ENCODE results near the gene PLEKHG4.

PLEKHG4 gene

DNA sequence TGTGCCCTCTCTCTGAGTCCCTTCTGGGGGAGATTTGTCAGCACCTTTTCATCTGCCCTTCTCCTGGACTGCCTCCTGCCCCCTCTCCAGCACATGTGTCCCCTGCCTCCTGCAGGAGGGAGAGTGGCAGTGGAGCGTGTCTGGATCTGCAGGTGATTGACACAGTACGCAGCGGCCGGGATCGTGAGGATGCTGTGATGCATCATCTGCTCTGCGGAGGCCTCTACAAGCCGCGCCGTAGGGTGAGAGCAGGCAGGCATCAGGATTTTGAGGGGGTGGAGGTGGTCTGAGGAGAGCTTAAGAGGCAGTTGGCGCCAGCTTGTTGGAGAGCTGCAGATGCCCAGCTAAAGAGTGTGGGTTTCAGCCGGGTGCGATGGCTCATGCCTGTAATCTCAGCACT is 19.6 kb upstream of the PLEKHG4 start:
- no peak for DNase-seq (ENCODE audit: low read depth)
- TF ChIP-seq, protein P1, sequence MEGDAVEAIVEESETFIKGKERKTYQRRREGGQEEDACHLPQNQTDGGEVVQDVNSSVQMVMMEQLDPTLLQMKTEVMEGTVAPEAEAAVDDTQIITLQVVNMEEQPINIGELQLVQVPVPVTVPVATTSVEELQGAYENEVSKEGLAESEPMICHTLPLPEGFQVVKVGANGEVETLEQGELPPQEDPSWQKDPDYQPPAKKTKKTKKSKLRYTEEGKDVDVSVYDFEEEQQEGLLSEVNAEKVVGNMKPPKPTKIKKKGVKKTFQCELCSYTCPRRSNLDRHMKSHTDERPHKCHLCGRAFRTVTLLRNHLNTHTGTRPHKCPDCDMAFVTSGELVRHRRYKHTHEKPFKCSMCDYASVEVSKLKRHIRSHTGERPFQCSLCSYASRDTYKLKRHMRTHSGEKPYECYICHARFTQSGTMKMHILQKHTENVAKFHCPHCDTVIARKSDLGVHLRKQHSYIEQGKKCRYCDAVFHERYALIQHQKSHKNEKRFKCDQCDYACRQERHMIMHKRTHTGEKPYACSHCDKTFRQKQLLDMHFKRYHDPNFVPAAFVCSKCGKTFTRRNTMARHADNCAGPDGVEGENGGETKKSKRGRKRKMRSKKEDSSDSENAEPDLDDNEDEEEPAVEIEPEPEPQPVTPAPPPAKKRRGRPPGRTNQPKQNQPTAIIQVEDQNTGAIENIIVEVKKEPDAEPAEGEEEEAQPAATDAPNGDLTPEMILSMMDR (conservative IDR thresholded peaks at IDR 0.05; ENCODE audit: low read length): no peak
- H3K4me3 ChIP-seq (ENCODE audit: low read length): no peak overlapping the region

DNA sequence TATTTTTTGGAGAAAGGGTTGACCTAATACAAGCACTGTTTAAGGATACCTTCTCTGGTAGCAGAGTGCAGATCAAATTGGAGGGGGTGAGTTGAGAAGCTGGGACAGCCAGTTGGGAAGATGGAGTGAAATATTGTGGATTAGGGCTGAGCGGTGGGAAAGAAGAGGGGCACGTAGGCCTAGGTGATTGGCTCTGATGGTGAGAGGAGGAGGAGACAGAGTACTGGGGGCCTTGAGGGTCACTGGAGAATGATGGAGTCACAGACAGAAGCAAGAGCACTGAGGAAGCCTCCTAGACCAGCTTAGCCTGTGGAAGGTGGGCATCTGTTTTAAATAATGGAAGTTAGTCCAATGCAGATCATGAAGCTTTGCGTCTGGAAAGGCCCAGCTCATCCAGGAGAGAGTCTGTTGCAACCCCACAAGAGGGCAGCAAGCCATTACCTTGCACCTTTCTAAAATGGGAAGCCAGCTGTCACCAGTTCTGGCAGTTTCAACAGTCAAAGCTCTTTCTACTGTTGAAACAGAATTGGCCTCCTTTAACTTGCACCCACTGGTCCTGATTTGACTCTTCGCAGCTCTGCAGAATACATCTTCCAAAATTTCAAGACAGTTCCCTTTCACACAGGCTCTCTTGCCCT is 18.8 kb upstream of the PLEKHG4 start:
- DNase-seq (ENCODE audit: low read depth): peak; percentile 75
- TF ChIP-seq, protein P1 (conservative IDR thresholded peaks at IDR 0.05; ENCODE audit: low read length): peak; percentile 82
- no peak overlapping the region for H3K4me3 ChIP-seq (ENCODE audit: low read length)

DNA sequence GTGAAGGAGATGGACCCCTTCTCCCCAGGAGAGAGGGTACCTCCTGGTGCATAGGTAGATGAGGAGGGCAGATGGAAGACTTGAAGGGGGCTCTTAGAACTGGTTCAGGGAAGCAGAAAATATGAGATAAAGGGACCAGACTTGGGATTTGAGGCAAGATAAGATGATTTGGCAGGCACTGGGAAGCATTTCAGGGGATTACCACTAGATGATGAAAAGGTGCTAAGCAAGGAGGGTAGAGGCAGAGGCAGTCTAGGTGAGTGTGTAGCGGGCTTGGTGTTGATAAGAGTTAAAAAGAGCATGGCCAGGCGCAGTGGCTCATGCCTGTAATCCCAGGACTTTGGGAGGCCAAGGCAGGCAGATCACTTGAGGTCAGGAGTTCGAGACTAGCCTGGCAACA is 16.1 kb upstream of the PLEKHG4 start:
- no peak for DNase-seq (ENCODE audit: low read depth)
- no peak overlapping the region for H3K4me3 ChIP-seq (ENCODE audit: low read length)
- TF ChIP-seq, protein P1 (conservative IDR thresholded peaks at IDR 0.05; ENCODE audit: low read length): no peak

DNA sequence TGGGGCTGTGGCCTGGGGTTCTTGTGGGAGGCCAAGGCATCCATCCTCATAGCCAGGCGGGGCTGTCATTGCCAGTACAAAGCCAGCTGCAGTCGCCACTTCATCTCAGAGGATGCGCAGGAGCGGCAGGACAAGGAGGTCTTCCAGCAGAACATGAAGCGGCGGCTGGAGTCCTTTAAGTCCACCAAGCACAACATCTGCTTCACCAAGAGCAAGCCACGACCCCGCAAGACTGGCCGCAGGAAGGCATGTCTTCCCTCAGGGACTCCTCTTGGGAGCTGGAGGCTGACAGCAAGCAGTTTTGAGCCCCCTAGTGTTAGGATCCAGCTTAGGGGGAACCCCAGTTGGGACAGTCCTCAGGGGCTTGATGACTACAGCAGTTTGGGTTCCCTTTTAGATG is 15.1 kb upstream of the PLEKHG4 start:
- no peak for DNase-seq (ENCODE audit: low read depth)
- H3K4me3 ChIP-seq (ENCODE audit: low read length): no peak overlapping the region
- TF ChIP-seq, protein P1 (conservative IDR thresholded peaks at IDR 0.05; ENCODE audit: low read length): no peak

DNA sequence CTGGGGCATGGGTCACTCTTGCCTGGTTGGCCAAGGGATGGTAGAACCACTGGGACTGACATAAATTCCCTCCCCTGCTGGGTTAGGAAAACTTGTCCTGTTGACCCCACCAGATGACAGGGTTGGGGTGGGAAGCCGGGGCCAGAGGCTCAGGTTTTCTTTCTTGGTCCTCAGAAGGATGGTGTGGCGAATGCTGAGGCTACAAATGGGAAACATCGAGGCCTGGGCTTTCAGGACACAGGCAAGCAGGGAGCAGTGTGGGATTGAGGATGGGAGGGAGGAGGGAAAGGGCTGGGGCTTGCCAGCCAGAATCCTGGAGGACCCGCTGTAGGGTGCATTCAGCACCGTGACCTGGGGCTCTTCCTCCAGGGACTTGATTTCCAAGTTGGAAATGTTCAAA is 14.5 kb upstream of the PLEKHG4 start:
- TF ChIP-seq, protein P1 (conservative IDR thresholded peaks at IDR 0.05; ENCODE audit: low read length): no peak
- H3K4me3 ChIP-seq (ENCODE audit: low read length): no peak overlapping the region

DNA sequence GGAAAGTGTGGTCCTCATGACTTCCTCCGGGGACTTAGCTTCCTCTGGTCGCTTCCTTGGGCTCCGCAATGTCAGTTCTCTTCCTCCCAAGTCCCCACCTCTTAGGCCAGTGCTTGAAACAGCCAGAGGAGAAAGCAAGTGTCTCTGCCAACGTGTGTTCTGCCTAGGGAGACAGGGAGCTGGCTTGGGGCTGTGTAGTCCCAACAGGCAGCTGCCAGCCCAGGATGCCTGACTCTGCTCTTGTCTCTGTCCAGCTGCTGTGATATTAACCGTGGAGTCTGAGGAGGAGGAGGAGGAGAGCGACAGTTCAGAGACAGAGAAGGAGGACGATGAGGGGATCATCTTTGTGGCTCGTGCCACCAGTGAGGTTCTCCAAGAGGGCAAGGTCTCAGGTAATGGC is 13.5 kb upstream of the PLEKHG4 start:
- no peak for DNase-seq (ENCODE audit: low read depth)
- no peak overlapping the region for H3K4me3 ChIP-seq (ENCODE audit: low read length)
- TF ChIP-seq, protein P1 (conservative IDR thresholded peaks at IDR 0.05; ENCODE audit: low read length): no peak

More for the DNA sequence above, 14.5 kb upstream of the PLEKHG4 start:
- no peak for DNase-seq (ENCODE audit: low read depth)

DNA sequence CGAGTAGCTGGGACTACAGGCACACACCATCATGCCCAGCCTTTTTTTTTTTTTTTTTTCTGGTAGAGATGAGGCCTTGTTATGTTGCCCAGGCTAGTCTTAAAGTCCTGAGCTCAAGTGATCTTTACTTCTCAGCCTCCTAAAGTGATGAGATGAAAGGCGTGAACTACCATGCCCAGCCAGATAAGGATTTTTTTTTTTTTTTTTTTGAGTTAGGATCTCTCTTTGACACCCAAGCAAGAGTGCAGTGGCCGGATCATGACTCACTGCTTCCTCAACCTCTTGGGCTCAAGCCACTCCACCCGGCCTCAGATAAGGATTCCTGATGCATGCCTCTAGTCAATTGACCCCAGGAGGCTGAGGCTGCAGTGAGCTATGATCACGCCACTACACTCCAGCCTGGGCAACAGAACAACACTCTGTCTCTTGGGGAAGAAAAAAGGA is 11.2 kb upstream of the PLEKHG4 start:
- TF ChIP-seq, protein P1 (conservative IDR thresholded peaks at IDR 0.05; ENCODE audit: low read length): no peak
- DNase-seq (ENCODE audit: low read depth): peak; percentile 93
- H3K4me3 ChIP-seq (ENCODE audit: low read length): no peak overlapping the region

Data from AG10803 (cell line).